HG02610 (cell line): Measurements from ENCODE around the gene LOC128125822.
"Not testable (repeated sequence)": the region's sequence is repeated elsewhere in the genome, so short reads cannot be mapped to it uniquely, and the experiment has no call there.

Source experiments
- ATAC-seq: cut with Tn5 transposase; IDR thresholded peaks from one replicate; pipeline ENCODE4 v1.9.1; 2021; ENCODE audit warnings: mild to moderate bottlenecking, moderate library complexity; ENCODE audit not compliant: unreplicated experiment

LOC128125822 gene

GRCh38 chr6:63581355-63582013 lies 9.2 kb downstream of the LOC128125822 start:
- no peak for ATAC-seq

- ATAC-seq, result no peak
These were observed 10.4 kb downstream of the LOC128125822 start for GRCh38 chr6:63582579-63583231.

GRCh38 chr6:63584125-63584514 lies 11.8 kb downstream of the LOC128125822 start:
- ATAC-seq, result no peak

- ATAC-seq, result no peak
These were observed 12.3 kb downstream of the LOC128125822 start for GRCh38 chr6:63584566-63584965.

GRCh38 chr6:63585652-63586051 lies 13.4 kb downstream of the LOC128125822 start:
- ATAC-seq, result not testable (repeated sequence)

- no peak for ATAC-seq
These were observed 17.7 kb downstream of the LOC128125822 start for GRCh38 chr6:63589952-63590411.

- ATAC-seq, result no peak
These were observed 20.6 kb downstream of the LOC128125822 start for GRCh38 chr6:63592886-63593285.

- ATAC-seq, result no peak
These were observed 25.1 kb downstream of the LOC128125822 start for GRCh38 chr6:63597141-63598048.

GRCh38 chr6:63598049-63599036 lies 26.1 kb downstream of the LOC128125822 start:
- peak; percentile 99 for ATAC-seq

- no peak for ATAC-seq
These were observed 27.0 kb downstream of the LOC128125822 start for GRCh38 chr6:63599243-63599642.

GRCh38 chr6:63600136-63600535 lies 27.9 kb downstream of the LOC128125822 start:
- no peak for ATAC-seq

GRCh38 chr6:63609231-63609630 lies 37.0 kb downstream of the LOC128125822 start:
- no peak for ATAC-seq

- no peak for ATAC-seq
These were observed 38.7 kb downstream of the LOC128125822 start for GRCh38 chr6:63610944-63611343.

GRCh38 chr6:63611560-63611959 lies 39.3 kb downstream of the LOC128125822 start:
- ATAC-seq, result no peak

- no peak for ATAC-seq
These were observed 43.3 kb downstream of the LOC128125822 start for GRCh38 chr6:63615590-63615989.
